Heart left ventricle (tissue), 16 donors: Measurements from ENCODE around the gene SOHLH2. TPM values are rescaled to one million over a fixed set of nuclear protein-coding genes. Genes with fewer than 3 reads are reported as not detected.

Experiments
- ATAC-seq, 4 donors: fragments of 200-7000 bp; cut with Tn5 transposase; one replicate each; pipeline ENCODE4 v1.9.1; 2020 to 2022; ENCODE audit warnings: moderate library complexity in 4 of 4, mild to moderate bottlenecking in 3 of 4, moderate number of reproducible peaks in 1 of 4
- DNase-seq, 5 donors: peaks; one replicate each; pipeline ENCODE4 v3.0.0-alpha.2; 2020
- H3K27ac ChIP-seq, 12 donors: fragments of 200-600 bp; sonication (generic) in 4 of 12; one replicate each; pipeline versions ENCODE4 v1.5.0 to v1.8.0; 2016 to 2022; ENCODE audit warnings: mild to moderate bottlenecking in 2 of 12
- H3K27me3 ChIP-seq, 9 donors: fragments of 200-600 bp; sonication (generic) in 2 of 9; one replicate each; pipeline versions ENCODE4 v1.5.1 to v1.8.0; 2016 to 2022; ENCODE audit warnings: mild to moderate bottlenecking in 3 of 9
- H3K36me3 ChIP-seq, 9 donors: fragments of 200-600 bp; sonication (generic) in 2 of 9; one replicate each; pipeline versions ENCODE4 v1.5.0 to v1.8.0; 2018 to 2022; ENCODE audit warnings: mild to moderate bottlenecking in 2 of 9
- H3K4me1 ChIP-seq, 12 donors: fragments of 200-600 bp; sonication (generic) in 4 of 12; one replicate each; pipeline versions ENCODE4 v1.5.0 to v1.8.0; 2016 to 2022; ENCODE audit warnings: mild to moderate bottlenecking in 3 of 12
- H3K4me3 ChIP-seq, 12 donors: fragments of 200-600 bp; sonication (generic) in 4 of 12; one replicate each; pipeline versions ENCODE4 v1.5.0 to v1.8.0; 2017 to 2022; ENCODE audit warnings: mild to moderate bottlenecking in 9 of 12, moderate library complexity in 4 of 12
- H3K9me3 ChIP-seq, 12 donors: fragments of 200-600 bp; sonication (generic) in 4 of 12; one replicate each; pipeline versions ENCODE4 v1.5.0 to v1.8.0; 2016 to 2022; ENCODE audit warnings: mild to moderate bottlenecking in 1 of 12
- CTCF ChIP-seq, 12 donors: fragments of 200-600 bp; sonication (generic) in 4 of 12; IDR thresholded peaks; one replicate each; pipeline versions ENCODE4 v1.5.0 to v1.8.0; 2018 to 2022; ENCODE audit warnings: antibody characterized with exemption in 12 of 12, mild to moderate bottlenecking in 5 of 12
- POLR2A ChIP-seq, 2 donors: fragments of 450-650 bp; IDR thresholded peaks; one replicate each; pipeline ENCODE4 v1.6.1; 2017; ENCODE audit warnings: antibody characterized with exemption in 2 of 2, mild to moderate bottlenecking in 2 of 2, moderate library complexity in 2 of 2
- WGBS, 4 donors: extraction: QIAGEN DNeasy Blood & Tissue Kit in 2 of 4; methylation state at CpG; one replicate each; pipeline versions ENCODE4 v1.1.5 to v1.1.7; 2013 to 2018; 5-methylcytosine and 5-hydroxymethylcytosine counted together
- intact Hi-C, 10 donors: fragments of 100-400 bp; cut with DNase I; formaldehyde crosslinking; loops; one replicate each; pipeline versions ENCODE4 v1.11.1 to v1.14.2; 2022
- polyA plus RNA-seq, 2 donors: library from polyadenylated mRNA; stranded (reverse); fragments of 200-250 nt; gene quantifications; one replicate each; pipeline ENCODE4 v1.2.3, GENCODE V29; 2013
- total RNA-seq, 9 donors: library from RNA; depleted of rRNA in 2 of 9; stranded (reverse); fragments of >200 nt in 2 of 9; fragmentation: NEBNext Ultra II Directional in 3 of 9; extraction: Animal tissue kit (Norgen Biotek cat#: 25700) in 3 of 9; gene quantifications; one replicate each; pipeline versions ENCODE4 v1.1.0 to v1.2.4, GENCODE V29; 2016 to 2023
- donor health status: ischemic (EF 13 %, LVEDD 7.1; RV severe dilation, severe dysfunction).
- donor health status: healthy with polysubstance abuse.
- donor health status: DM: no; HTN: yes; CAD: no.
- donor health status: DM: no; HTN: no; CAD: no.
- donor health status: ischemic (EF 25% LVEDD 6.9; RV normal size, moderate dysfunction).
- donor health status: ischemic (EF 25% LVEDD 5.7; RV mildly dilated, moderate dysfunction).
- donor health status: healthy.
- donor health status: DM: yes; HTN: yes; CAD: no.
- donor health status: ischemic (EF 35%, LVEDD 5.7; RV mildly dilated, moderate dysfunction).
- donor health status: nonischemic (EF 11% LVEDD 7.7; RV severe dilation, severe dysfunction).
- donor health status: DM: yes; HTN: yes; CAD: no.
- donor health status: PGD.
- donor health status: ischemic (EF 29% LVEDD 5.4; RV normal size, mild dysfunction).
- donor health status: nonischemic (EF 23%, LVEDD 6.1; RV moderate dilation, normal function).

The SOHLH2 gene
- total and polyA plus RNA-seq, 11 donors = 0.15 to 2.9 (median 0.68) TPM; not detected in 4

GRCh38 chr13:36166046-36166445, 48.3 kb downstream of the SOHLH2 start:
- WGBS, 4 donors = 78 to 95% (median 86%) methylated on average over 5 of the region's 5 CpGs
- intact Hi-C loops = no loop called here

GRCh38 chr13:36163809-36164308, 50.5 kb downstream of the SOHLH2 start:
- intact Hi-C loops = no loop called here
- no peak overlapping the region for H3K27ac ChIP-seq

More at GRCh38 chr13:36166046-36166445, 48.3 kb downstream of the SOHLH2 start:
- no peaks in the 10 kb centered on the region for H3K9me3 ChIP-seq
- peaks cover 0 to 13% (median 0%) of the 10 kb centered on the region in 12 donors for H3K4me1 ChIP-seq
- TF ChIP-seq POLR2A (IDR thresholded peaks at IDR 0.05) = no peak
- no peak for TF ChIP-seq CTCF (IDR thresholded peaks at IDR 0.05)
- H3K27me3 ChIP-seq = no peaks in the 10 kb centered on the region
- no peak overlapping the region for H3K27ac ChIP-seq
- DNase-seq (no peak), ATAC-seq (no peak)
- H3K4me3 ChIP-seq = no peak overlapping the region
- H3K36me3 ChIP-seq = no peaks in the 10 kb centered on the region

GRCh38 chr13:36163286-36163685, 51.1 kb downstream of the SOHLH2 start:
- H3K36me3 ChIP-seq = no peaks in the 10 kb centered on the region
- TF ChIP-seq CTCF (IDR thresholded peaks at IDR 0.05) = no peak
- TF ChIP-seq POLR2A (IDR thresholded peaks at IDR 0.05) = no peak
- no peak overlapping the region for H3K4me3 ChIP-seq
- no peaks in the 10 kb centered on the region for H3K27me3 ChIP-seq
- no peaks in the 10 kb centered on the region for H3K9me3 ChIP-seq
- ATAC-seq = peak; percentile 16 to 55 (median 45)
- intact Hi-C loops = no loop called here
- peaks cover 0 to 13% (median 0%) of the 10 kb centered on the region in 12 donors for H3K4me1 ChIP-seq
- no peak overlapping the region for H3K27ac ChIP-seq
- WGBS, 4 donors = 60 to 73% (median 68%) methylated on average over 6 of the region's 6 CpGs
- DNase-seq = no peak

More at GRCh38 chr13:36163809-36164308, 50.5 kb downstream of the SOHLH2 start:
- no peaks in the 10 kb centered on the region for H3K36me3 ChIP-seq
- H3K4me3 ChIP-seq = no peak overlapping the region
- ATAC-seq (peak; percentile 70 to 88 (median 78)), DNase-seq (peak; percentile 37 to 80 (median 75))
- H3K4me1 ChIP-seq = peaks cover 0 to 13% (median 0%) of the 10 kb centered on the region in 12 donors
- WGBS, 4 donors = 34 to 40% (median 35%) methylated on average over 7 of the region's 7 CpGs
- H3K27me3 ChIP-seq = no peaks in the 10 kb centered on the region
- no peaks in the 10 kb centered on the region for H3K9me3 ChIP-seq
- no peak for TF ChIP-seq CTCF (IDR thresholded peaks at IDR 0.05)
- no peak for TF ChIP-seq POLR2A (IDR thresholded peaks at IDR 0.05)

- TF ChIP-seq CTCF (IDR thresholded peaks at IDR 0.05) = no peak
- no peak for TF ChIP-seq POLR2A (IDR thresholded peaks at IDR 0.05)
- intact Hi-C loops = no loop called here
- no peak for ATAC-seq
- H3K27me3 ChIP-seq = peaks cover 0 to under 1% (median 0%) of the 10 kb centered on the region in 9 donors
- peaks cover 0 to 13% (median 0%) of the 10 kb centered on the region in 12 donors for H3K4me1 ChIP-seq
- DNase-seq = no peak
- no peaks in the 10 kb centered on the region for H3K9me3 ChIP-seq
- H3K36me3 ChIP-seq = no peaks in the 10 kb centered on the region
- H3K27ac ChIP-seq = no peak overlapping the region
- WGBS, 4 donors = 82 to 89% (median 84%) methylated on average over 4 of the region's 4 CpGs
- H3K4me3 ChIP-seq = no peak overlapping the region
Measured at GRCh38 chr13:36160297-36160696, 54.1 kb downstream of the SOHLH2 start.
